Tibial nerve (tissue), 4 donors: ENCODE measurements around the gene GUCD1. TPM values are rescaled to one million over a fixed set of nuclear protein-coding genes. Genes with fewer than 3 reads are reported as not detected.

ENCODE experiments used
- DNase-seq, 2 donors: peaks; one replicate each; pipeline ENCODE4 v3.0.0-alpha.2; 2019; ENCODE audit warnings: low spot score in 2 of 2
- H3K27ac ChIP-seq, 4 donors: fragments of 200-600 bp; sonication (generic) in 3 of 4; one replicate each; pipeline ENCODE4 v1.5.1; 2017 to 2019; ENCODE audit warnings: mild to moderate bottlenecking in 1 of 4
- H3K27me3 ChIP-seq, 2 donors: fragments of 200-600 bp; sonication (generic) in 1 of 2; one replicate each; pipeline versions ENCODE4 v1.5.1 to v1.6.0; 2017 to 2019
- H3K36me3 ChIP-seq, 3 donors: fragments of 200-600 bp; sonication (generic); one replicate each; pipeline ENCODE4 v1.5.1; 2018 to 2019
- H3K4me1 ChIP-seq, 4 donors: fragments of 200-600 bp; sonication (generic) in 3 of 4; one replicate each; pipeline ENCODE4 v1.5.1; 2017 to 2019
- H3K4me3 ChIP-seq, 4 donors: fragments of 200-600 bp; sonication (generic) in 3 of 4; one replicate each; pipeline ENCODE4 v1.5.1; 2017 to 2019; ENCODE audit warnings: mild to moderate bottlenecking in 1 of 4, moderate library complexity in 1 of 4
- H3K9me3 ChIP-seq, 4 donors: fragments of 200-600 bp; sonication (generic) in 3 of 4; one replicate each; pipeline ENCODE4 v1.5.1; 2017 to 2019
- EP300 ChIP-seq, 2 donors: sonication (generic); formaldehyde crosslinking; IDR thresholded peaks; one replicate each; pipeline ENCODE4 v1.6.1; 2017; ENCODE audit warnings: antibody characterized with exemption in 2 of 2, mild to moderate bottlenecking in 1 of 2
- POLR2A ChIP-seq, 2 donors: fragments of 450-650 bp; IDR thresholded peaks; one replicate each; pipeline ENCODE4 v1.6.1; 2017; ENCODE audit warnings: antibody characterized with exemption in 2 of 2, mild to moderate bottlenecking in 2 of 2, moderate library complexity in 2 of 2
- WGBS, 2 donors: methylation state at CpG; one replicate each; pipeline ENCODE4 v1.1.5; 2018; 5-methylcytosine and 5-hydroxymethylcytosine counted together
- total RNA-seq, 4 donors: library from RNA; depleted of rRNA; stranded (reverse); fragments of >200 nt; gene quantifications; one replicate each; pipeline ENCODE4 v1.1.0, GENCODE V29; 2016
- TF ChIP-seq, protein P1 (sequence below), 5 experiments: fragments of 200-600 bp in 3 of 5; fragments of 450-650 bp in 2 of 5; sonication (generic) in 3 of 5; IDR thresholded peaks; one replicate each; pipeline ENCODE4 v1.5.1; 2016 to 2019; ENCODE audit warnings: antibody characterized with exemption in 5 of 5, mild to moderate bottlenecking in 3 of 5, moderate library complexity in 2 of 5

The GUCD1 gene
- total RNA-seq, 4 donors from 2014 or later, result 74.1 to 87.9 (median 84.6) TPM

DNA sequence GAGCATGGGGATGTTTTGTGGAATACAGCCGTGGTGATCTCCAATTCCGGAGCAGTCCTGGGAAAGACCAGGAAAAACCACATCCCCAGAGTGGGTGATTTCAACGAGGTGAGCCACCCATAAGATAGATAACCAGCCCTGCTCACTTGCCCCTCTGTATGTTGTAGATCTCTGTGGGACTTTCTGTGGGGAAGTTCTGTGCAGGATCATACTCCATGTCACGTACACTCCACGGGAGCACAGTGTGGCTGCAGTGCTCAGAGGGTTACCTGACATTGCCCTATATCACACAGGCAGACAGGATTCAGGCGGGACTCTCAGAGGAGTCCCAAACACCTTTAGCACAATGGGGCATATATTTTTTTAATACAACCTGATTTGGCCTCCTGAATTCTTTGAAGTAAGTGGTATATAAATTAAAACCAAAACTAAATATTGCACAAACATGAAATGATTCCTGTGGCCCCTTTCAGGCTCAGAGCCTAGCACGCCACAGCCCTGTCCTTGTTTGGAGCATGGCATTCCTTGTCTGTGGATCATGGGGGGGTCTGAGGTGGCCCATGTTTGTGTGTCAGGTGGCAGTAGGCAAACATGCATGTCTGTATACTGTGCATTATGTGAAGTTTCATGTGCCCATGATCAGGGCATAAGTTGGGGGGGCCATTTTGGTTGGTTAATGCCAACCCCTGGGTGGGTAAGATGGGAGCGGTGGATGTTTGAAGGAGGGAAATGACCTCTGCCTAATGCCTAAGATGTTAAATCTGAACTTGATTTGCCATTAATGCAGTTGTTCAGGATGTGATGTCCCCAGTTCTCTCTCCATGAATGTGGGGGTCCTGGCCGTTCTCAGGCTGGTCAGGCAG lies 41.3 kb downstream of the GUCD1 start:
- no peak overlapping the region for H3K4me3 ChIP-seq
- H3K36me3 ChIP-seq, result no peaks in the 10 kb centered on the region
- no peak for TF ChIP-seq EP300 (IDR thresholded peaks at IDR 0.05)
- TF ChIP-seq, protein P1, sequence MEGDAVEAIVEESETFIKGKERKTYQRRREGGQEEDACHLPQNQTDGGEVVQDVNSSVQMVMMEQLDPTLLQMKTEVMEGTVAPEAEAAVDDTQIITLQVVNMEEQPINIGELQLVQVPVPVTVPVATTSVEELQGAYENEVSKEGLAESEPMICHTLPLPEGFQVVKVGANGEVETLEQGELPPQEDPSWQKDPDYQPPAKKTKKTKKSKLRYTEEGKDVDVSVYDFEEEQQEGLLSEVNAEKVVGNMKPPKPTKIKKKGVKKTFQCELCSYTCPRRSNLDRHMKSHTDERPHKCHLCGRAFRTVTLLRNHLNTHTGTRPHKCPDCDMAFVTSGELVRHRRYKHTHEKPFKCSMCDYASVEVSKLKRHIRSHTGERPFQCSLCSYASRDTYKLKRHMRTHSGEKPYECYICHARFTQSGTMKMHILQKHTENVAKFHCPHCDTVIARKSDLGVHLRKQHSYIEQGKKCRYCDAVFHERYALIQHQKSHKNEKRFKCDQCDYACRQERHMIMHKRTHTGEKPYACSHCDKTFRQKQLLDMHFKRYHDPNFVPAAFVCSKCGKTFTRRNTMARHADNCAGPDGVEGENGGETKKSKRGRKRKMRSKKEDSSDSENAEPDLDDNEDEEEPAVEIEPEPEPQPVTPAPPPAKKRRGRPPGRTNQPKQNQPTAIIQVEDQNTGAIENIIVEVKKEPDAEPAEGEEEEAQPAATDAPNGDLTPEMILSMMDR (IDR thresholded peaks at IDR 0.05), result no peak
- no peak for TF ChIP-seq POLR2A (IDR thresholded peaks at IDR 0.05)
- no peaks in the 10 kb centered on the region for H3K9me3 ChIP-seq
- H3K27ac ChIP-seq, result no peak overlapping the region
- no peak for DNase-seq
- H3K4me1 ChIP-seq, result peaks cover 0 to 30% (median 11%) of the 10 kb centered on the region in 4 donors
- 88 to 92% methylated on average over 9 of the region's 9 CpGs for WGBS, 2 donors
- no peaks in the 10 kb centered on the region for H3K27me3 ChIP-seq

DNA sequence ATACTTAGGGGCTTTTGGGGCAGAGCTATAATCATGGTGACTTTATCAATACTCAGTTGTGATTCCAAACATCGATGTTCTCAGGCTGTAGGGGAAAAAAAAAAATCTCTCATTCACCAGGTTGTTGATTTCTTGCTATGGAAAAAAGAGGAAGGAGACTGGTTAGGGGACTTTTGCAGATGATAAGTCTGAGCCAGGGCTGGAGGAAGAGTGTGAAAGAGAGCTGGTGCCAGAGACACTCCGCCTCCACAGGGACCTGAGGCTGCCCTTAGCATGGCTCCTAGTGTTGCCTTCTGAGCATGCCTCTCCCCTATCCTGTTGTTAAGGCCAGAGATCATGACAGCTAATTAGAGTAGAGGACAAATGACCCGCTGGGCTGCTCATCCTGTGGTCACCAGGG lies 42.9 kb downstream of the GUCD1 start:
- no peak for DNase-seq
- Histone ChIP-seq H3K4me3 (no peak overlapping the region), H3K4me1 (peaks cover 0 to 32% (median 14%) of the 10 kb centered on the region in 4 donors), H3K27ac (no peak overlapping the region), H3K9me3 (no peaks in the 10 kb centered on the region), H3K36me3 (no peaks in the 10 kb centered on the region), H3K27me3 (no peaks in the 10 kb centered on the region)
- TF ChIP-seq EP300 (IDR thresholded peaks at IDR 0.05) (no peak), POLR2A (IDR thresholded peaks at IDR 0.05) (no peak)
- TF ChIP-seq, protein P1 (IDR thresholded peaks at IDR 0.05), result no peak
- 57 to 58% methylated on average over 3 of the region's 3 CpGs for WGBS, 2 donors

DNA sequence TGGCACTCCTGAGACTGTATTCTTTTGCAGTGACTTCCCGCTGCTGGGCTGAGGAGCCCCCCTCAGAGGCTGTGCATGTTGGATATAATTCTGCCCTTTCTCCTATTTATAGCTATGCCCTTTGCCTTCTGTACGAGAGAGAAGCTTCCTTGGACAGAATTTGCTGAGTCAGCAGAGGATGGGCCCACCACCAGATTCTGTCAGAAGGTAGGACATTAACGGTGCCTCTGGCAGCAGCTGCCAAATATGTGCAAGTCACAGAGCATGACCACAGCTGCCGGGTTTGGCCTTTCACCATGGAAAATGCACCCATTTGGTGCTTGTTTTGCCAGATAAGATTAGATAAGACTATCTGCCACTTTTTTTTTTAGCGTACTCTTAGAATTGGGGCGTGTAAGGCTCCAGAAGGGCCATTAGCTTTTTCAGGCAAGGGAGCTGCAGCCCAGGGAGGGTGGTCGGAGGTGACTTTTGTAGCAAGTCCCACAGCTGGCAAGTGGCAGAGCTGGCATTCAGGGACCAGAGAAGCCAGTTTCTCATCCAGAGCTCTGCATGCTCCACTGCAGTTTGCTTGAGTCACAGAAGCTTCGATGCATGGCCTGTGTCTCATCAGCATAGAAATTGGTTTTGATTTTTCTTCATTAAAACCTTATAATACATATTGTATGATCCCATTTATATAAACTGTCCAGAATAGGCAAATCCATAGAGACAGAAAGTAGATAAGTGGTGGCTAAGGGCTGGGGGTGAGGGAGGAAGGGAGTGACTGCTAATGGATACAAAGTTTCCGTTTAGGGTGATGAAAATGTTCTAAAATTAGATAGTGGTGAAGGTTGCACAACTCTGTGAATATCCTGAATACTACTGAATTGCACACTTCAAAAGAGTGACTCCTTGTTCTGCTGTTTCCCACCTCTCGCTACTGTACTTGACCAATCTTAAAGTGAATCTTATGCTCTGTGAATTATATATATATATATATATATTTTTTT lies 44.0 kb downstream of the GUCD1 start:
- Histone ChIP-seq H3K27me3 (no peaks in the 10 kb centered on the region), H3K36me3 (no peaks in the 10 kb centered on the region), H3K4me3 (no peak overlapping the region), H3K9me3 (no peaks in the 10 kb centered on the region), H3K27ac (no peak overlapping the region), H3K4me1 (peaks cover 0 to 34% (median 14%) of the 10 kb centered on the region in 4 donors)
- 46 to 55% methylated on average over 10 of the region's 10 CpGs for WGBS, 2 donors
- TF ChIP-seq POLR2A (IDR thresholded peaks at IDR 0.05) (no peak), EP300 (IDR thresholded peaks at IDR 0.05) (peak in 1 of 2 donors; percentile 62)
- DNase-seq, result no peak

DNA sequence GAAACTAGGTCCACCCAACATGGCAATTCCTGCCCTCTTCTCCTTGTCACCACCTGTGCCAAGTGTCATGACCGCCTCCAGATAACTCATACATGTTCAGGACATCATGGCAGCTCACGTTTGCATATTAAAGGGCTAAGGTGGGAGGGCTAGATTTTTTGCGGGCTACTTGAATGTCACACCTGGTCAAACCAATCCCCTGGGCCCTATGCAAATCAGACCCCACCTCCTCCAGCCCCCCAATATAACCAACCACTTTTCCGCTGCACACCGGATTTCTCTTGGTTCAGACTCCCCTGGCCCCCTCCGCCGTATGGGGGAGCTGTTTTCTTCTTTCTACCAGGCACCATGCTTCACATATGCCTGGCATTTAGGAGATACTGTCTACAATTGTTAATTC lies 47.2 kb downstream of the GUCD1 start:
- Histone ChIP-seq H3K27ac (no peak overlapping the region), H3K4me1 (peaks cover 0 to 39% (median 13%) of the 10 kb centered on the region in 4 donors), H3K36me3 (no peaks in the 10 kb centered on the region), H3K27me3 (no peaks in the 10 kb centered on the region), H3K4me3 (no peak overlapping the region), H3K9me3 (no peaks in the 10 kb centered on the region)
- 58 to 73% methylated on average over 7 of the region's 7 CpGs for WGBS, 2 donors
- DNase-seq, result no peak
- TF ChIP-seq, protein P1 (IDR thresholded peaks at IDR 0.05), result no peak
- TF ChIP-seq POLR2A (IDR thresholded peaks at IDR 0.05), result no peak
- no peak for TF ChIP-seq EP300 (IDR thresholded peaks at IDR 0.05)

DNA sequence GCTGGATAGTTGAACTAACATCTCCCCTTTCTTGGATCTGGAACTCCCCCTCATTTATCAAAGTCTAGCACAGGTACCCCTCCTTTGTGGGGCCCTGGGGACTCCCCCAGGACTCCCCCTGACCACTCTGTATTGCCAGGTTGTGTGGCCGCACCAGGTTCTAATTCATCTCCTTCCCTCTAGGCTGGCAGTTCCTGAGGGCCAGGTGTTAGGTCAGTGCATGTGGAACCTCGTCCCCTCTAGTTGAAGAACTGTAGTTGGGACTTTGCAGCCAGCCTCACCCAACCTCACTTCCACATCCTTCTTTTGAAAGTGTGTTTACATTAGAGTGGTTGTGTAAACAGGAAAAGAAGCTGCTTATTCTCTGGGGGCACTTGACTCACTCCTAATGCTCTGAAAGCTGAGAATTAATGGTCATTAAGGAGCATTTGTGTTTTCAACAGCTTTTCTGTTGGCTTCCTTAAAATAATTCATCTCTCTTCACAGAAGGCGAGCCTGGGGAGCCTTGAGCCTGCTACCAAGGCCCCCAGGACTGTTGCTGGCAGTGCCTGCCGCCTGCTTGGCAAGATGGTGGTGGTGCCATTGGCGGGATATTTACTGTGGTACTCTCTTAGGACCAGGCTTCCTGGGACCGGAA lies 48.0 kb downstream of the GUCD1 start:
- Histone ChIP-seq H3K9me3 (no peaks in the 10 kb centered on the region), H3K27ac (no peak overlapping the region), H3K27me3 (no peaks in the 10 kb centered on the region), H3K36me3 (no peaks in the 10 kb centered on the region), H3K4me3 (no peak overlapping the region), H3K4me1 (peaks cover 0 to 34% (median 10%) of the 10 kb centered on the region in 4 donors)
- TF ChIP-seq, protein P1 (IDR thresholded peaks at IDR 0.05), result no peak
- no peak for TF ChIP-seq EP300 (IDR thresholded peaks at IDR 0.05)
- no peak for TF ChIP-seq POLR2A (IDR thresholded peaks at IDR 0.05)
- WGBS, 2 donors, result 64 to 72% methylated on average over 6 of the region's 6 CpGs
- DNase-seq, result no peak
